Adipose tissue (tissue), 3 donors: ENCODE results near the gene NR1D1. TPM values are rescaled to one million over a fixed set of nuclear protein-coding genes. Genes with fewer than 3 reads are reported as not detected.

Experiments used
- H3K27ac ChIP-seq: one replicate; pipeline ENCODE4 v1.5.1; 2013; ENCODE audit warnings: low read depth, low read length
- WGBS, 3 donors: extraction: QIAGEN DNeasy Blood & Tissue Kit; methylation state at CpG; one replicate each; pipeline ENCODE4 v1.1.7; 2013; 5-methylcytosine and 5-hydroxymethylcytosine counted together
- polyA plus RNA-seq, 3 donors: library from polyadenylated mRNA; stranded (reverse); fragments of 200-250 nt; gene quantifications; one replicate each; pipeline ENCODE4 v1.2.3, GENCODE V29; 2013
- donor health status: healthy with polysubstance abuse.
- donor health status: Bipolar disorder and iron deficiency.
- donor health status: healthy.

Gene NR1D1
- polyA plus RNA-seq, 3 donors = 7.3 to 20.7 (median 15.0) TPM

- H3K27ac ChIP-seq = no peak overlapping the region
- 90 to 93% (median 90%) methylated on average over 28 of the region's 28 CpGs for WGBS, 3 donors
Observed at GRCh38 chr17:40087903-40088718, 12.3 kb downstream of the NR1D1 start.

DNA sequence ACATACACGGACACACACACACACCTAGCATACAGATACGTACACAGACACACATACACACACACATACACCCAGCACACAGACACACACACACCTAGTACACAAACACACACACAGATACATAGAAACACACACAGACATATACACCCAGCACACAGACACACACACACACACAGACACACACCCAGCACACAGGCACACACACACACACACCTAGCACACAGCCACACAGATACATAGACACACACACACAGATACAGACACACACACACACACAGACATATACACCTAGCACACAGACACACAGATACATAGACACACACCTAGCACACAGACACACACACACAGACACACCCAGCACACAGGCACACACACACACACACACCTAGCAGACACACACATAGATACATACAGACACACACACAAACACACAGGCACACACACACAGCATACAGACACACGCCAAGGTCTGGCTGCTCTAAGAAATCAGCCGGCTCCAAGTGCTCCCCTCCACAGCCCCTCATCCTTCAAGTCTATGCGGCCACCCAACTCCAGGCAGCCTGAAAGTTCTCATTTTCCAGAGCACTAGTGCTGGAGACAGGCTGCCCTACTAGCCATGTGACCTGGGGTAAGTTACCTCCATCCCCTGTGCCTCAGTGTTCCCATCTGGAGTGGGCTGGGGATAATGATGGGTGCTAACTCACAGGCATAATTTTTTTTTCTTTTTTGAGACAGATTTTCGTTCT lies 13.2 kb downstream of the NR1D1 start:
- no peak overlapping the region for H3K27ac ChIP-seq
- 82 to 83% (median 83%) methylated on average over 6 of the region's 6 CpGs for WGBS, 3 donors

- H3K27ac ChIP-seq = no peak overlapping the region
- 57 to 64% (median 58%) methylated on average over 17 of the region's 17 CpGs for WGBS, 3 donors
Observed at GRCh38 chr17:40086150-40087044, 14.0 kb downstream of the NR1D1 start.

DNA sequence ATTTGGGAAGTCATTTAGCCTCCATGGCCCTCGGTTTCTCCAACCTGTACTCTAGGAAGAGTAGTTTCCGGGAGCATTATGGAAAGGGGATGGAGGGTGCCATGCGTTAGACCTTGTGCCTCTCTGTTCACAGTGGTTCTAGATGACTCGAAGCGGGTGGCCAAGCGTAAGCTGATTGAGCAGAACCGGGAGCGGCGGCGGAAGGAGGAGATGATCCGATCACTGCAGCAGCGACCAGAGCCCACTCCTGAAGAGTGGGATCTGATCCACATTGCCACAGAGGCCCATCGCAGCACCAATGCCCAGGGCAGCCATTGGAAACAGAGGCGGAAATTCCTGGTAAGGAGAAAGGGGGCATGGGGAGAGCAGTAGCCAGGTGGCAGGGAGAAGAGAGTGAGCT lies 15.9 kb downstream of the NR1D1 start:
- H3K27ac ChIP-seq = no peak overlapping the region
- 95 to 96% (median 95%) methylated on average over 14 of the region's 14 CpGs for WGBS, 3 donors

GRCh38 chr17:40079545-40079944 lies 20.8 kb downstream of the NR1D1 start:
- no peak overlapping the region for H3K27ac ChIP-seq
- 88 to 90% (median 89%) methylated on average over 3 of the region's 3 CpGs for WGBS, 3 donors

GRCh38 chr17:40076591-40076990 lies 23.8 kb downstream of the NR1D1 start:
- H3K27ac ChIP-seq = no peak overlapping the region
- 64 to 82% (median 66%) methylated on average over 7 of the region's 7 CpGs for WGBS, 3 donors

DNA sequence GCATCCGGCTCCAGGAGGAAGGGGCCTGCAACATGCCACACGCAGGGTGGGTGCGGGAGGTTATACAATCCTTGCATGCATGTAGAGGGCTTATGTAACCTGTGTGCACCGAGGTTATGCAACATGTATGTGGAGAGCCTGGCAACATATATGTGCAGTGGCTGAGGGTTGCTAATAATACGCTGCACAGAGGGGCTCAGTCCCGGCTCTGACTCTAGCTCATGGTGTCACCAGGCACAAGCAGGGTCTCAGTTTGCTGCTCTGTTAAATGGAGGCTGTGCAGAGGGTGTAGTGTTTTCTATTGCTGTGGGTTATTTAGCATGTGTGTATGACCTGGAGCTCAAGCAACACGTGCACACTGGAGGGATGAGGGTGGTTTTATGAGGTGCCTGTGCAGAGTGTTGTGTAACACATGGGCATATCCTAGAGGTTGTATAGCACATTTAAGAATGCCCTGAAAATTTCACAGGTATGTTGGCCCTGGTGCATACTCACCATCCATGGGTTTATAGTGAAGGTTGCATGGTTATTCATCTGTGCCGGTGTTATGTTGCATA lies 24.4 kb downstream of the NR1D1 start:
- WGBS, 3 donors = 28 to 40% (median 37%) methylated on average over 8 of the region's 8 CpGs
- H3K27ac ChIP-seq = no peak overlapping the region

- 4 to 8% (median 7%) methylated on average over 11 of the region's 11 CpGs for WGBS, 3 donors
- H3K27ac ChIP-seq = no peak overlapping the region
Observed at GRCh38 chr17:40075201-40075941, 25.0 kb downstream of the NR1D1 start.

DNA sequence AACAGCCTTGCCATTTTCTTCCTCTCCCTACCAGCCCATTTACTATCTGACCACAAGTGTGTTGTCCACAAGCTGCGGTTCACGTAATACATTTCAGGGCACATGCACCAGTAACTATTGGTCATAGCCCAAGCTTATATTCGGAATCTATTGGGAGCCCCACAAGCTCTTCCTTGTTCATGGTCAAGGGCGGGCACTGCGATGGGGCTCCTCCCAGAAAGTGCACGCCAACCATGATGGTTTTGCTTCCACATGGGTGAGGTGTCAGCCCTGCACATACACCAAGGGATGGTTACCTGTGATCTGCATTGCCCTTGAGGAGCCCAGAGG lies 25.6 kb downstream of the NR1D1 start:
- WGBS, 3 donors = 26 to 51% (median 39%) methylated on average over 6 of the region's 6 CpGs
- H3K27ac ChIP-seq = no peak overlapping the region

DNA sequence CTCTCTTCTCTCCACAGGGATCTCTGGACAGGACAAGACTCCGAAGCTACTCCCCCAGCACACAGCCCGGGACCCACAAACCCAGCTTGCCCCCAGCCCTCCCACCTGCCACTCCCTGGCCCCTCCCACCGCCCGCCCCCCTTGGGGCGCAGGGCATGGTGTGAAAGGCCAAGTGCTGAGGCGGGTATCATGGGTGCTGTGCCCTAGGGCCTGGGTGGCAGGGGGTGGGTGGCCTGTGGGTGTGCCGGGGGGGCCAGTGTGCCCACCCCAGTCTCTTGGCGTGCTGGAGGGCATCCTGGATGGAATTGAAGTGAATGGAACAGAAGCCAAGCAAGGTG lies 26.2 kb downstream of the NR1D1 start:
- WGBS, 3 donors = 83 to 87% (median 85%) methylated on average over 7 to 8 of the region's 8 CpGs
- H3K27ac ChIP-seq = no peak overlapping the region

DNA sequence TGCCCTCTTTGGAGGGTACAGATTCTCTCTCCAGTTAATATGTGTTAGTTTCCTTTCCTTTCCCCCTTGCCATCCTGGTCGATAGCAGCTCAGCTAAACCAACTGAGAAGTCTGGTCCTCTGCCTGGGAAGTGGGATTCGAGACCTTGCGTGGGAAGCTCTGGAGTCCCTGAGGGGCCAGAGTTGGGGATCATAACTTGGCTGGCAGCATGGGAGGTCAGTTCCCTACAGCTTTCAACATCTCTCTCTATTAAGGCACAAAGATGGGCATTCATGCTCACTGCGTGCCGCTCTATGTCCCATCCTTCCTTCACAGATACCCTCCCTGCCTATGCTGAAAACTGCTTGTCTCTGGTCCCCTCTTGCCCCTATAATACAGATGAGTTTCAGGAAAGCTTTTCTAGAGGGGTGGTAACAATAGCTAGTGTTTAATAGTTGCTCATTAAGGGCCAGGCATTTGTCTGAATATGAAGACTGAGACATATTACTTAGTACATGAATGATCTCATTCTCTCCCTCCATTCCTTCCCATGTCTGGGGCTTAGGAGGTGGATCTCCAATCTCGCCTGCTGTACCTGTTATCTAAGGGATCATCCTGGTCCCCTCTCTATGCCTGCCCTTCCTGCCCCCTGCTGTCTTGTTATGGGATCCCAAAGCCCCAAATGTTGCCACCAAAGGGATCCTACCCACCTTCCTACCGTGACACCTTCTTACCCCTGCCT lies 26.8 kb downstream of the NR1D1 start:
- WGBS, 3 donors = 76 to 85% (median 82%) methylated on average over 7 of the region's 7 CpGs
- no peak overlapping the region for H3K27ac ChIP-seq

DNA sequence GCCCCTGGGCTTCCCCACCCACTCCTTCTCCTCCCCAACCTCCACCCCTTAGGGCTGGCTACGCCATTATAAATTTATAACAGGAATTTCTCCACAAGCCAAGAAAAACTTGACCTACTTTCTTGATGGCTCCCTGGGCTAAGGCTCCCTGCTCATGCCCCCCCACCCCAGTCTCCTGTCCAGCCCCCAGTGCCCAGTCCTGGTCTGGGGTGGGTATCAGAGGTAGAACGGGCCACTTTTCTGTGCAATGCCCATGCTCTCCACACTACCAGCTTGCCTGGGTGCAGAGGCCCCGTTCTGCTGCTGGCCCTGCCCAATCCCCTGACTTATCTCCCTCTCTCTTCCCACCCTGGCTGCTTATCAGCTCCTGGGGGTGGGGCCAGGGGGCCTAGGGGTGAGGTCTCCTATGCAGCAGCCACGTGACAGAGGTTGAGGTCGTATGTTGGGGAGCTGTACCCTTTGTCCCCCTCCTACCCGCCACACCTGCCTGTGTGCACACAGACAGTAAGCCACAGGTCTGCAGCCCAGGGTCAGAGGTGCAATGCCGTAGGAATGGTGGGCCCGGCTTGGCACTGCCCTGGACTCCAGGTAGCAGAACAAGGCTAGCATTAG lies 27.5 kb downstream of the NR1D1 start:
- H3K27ac ChIP-seq = no peak overlapping the region

GRCh38 chr17:40072040-40072734 lies 28.2 kb downstream of the NR1D1 start:
- 14 to 20% (median 18%) methylated on average over 19 of the region's 19 CpGs for WGBS, 3 donors
- no peak overlapping the region for H3K27ac ChIP-seq

More for the DNA sequence above, 27.5 kb downstream of the NR1D1 start:
- WGBS, 3 donors = 14 to 49% (median 43%) methylated on average over 8 of the region's 8 CpGs

DNA sequence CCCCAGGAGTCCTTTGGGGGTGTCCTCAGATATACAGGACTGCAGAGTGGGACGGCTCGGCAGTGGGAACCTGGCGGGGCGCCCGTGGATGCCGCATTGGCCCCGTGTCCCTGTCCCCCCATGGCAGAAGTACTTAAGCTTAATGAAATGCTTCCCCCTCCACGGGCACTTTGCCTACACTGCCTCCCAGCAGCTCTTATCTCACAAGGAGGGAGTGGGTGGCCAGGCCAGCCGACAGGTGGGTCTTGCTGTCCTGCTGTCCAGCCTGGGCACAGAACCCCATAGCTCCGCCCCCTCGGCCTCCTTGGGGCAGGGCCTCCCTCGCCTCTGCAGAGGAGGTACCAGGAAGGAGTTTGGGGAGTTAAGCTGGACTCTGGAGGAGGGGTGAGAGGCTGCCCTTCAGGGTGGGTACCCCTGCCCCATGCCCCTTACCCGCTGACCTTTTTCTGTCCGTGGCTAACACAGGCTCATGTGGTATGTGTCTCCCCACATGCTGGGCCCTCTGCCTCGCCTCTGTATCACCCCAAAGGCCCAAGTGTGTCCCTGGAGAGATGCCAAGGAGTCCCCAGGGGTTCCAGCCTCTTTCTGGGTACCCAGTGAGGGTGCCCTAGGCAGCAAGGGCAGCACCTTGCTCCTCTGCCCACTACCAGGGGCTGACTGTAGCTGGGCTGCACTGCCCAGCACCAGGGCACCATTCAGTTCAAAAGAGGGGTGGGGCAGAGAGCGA lies 28.9 kb downstream of the NR1D1 start:
- WGBS, 3 donors = 26 to 48% (median 34%) methylated on average over 16 of the region's 16 CpGs
- H3K27ac ChIP-seq = no peak overlapping the region

DNA sequence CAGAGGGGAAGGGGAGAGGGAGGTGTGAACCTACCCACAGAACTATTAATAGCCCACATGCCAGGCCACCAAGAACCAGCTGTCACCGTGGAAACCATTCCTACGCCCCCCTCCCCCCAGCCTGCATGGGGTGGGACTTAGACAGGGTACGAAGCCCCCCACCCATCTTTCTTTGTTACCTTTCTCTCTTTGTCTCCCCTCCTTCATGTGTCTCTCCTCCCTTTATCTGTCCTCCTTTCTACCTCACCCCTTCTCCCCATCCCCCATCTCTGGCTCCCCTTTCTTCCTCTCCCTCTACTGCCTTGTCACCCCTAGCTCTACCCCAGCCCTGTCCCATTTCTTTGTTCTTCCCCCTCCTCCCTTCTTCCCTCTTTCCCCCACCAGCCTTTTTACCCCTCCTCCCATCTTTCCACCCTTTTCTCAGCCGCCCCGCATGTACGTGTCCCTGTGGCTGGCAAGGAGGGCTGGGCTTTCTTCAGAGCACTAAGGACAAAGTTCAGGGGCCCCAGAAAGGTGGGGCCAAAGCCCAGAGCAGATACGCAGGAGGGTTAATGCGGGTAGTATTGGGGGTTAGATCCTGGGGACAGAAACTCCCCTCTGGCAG lies 29.6 kb downstream of the NR1D1 start:
- H3K27ac ChIP-seq = no peak overlapping the region
- 16 to 27% (median 21%) methylated on average over 8 of the region's 8 CpGs for WGBS, 3 donors
